Endothelial cell of umbilical vein (primary cell): ENCODE measurements around the gene USP16.

Experiments used
- CTCF ChIP-seq, 2 donors: IDR thresholded peaks; 1 replicate in 1 of 2; 2 replicates in 1 of 2; pipeline ENCODE4 v1.5.1; 2011; ENCODE audit warnings: low read length in 2 of 2, mild to moderate bottlenecking in 2 of 2, moderate library complexity in 2 of 2, control low read depth in 1 of 2, inconsistent platforms in 1 of 2, low read depth in 1 of 2; ENCODE audit not compliant: insufficient read depth in 1 of 2; ENCODE audit errors: extremely low read depth in 1 of 2
- EZH2 ChIP-seq: IDR thresholded peaks from 2 replicates; pipeline ENCODE4 v1.6.1; 2012; ENCODE audit warnings: borderline replicate concordance, low read depth, mild to moderate bottlenecking, moderate library complexity, low read length, inconsistent platforms; ENCODE audit not compliant: severe bottlenecking
- FOS ChIP-seq: IDR thresholded peaks from 2 replicates; pipeline ENCODE4 v1.6.1; 2011; ENCODE audit warnings: mild to moderate bottlenecking, low read length, moderate library complexity, borderline replicate concordance; ENCODE audit not compliant: insufficient read depth
- GATA2 ChIP-seq: IDR thresholded peaks from 2 replicates; pipeline ENCODE4 v1.7.0; 2011; ENCODE audit warnings: low read depth, mild to moderate bottlenecking, moderate library complexity, mixed read lengths, low read length; ENCODE audit not compliant: insufficient read length, insufficient read depth
- JUN ChIP-seq: IDR thresholded peaks from 2 replicates; pipeline ENCODE4 v1.6.1; 2011; ENCODE audit warnings: borderline replicate concordance, low read depth; ENCODE audit not compliant: insufficient read length, insufficient read depth
- MAX ChIP-seq: IDR thresholded peaks from 2 replicates; pipeline ENCODE4 v1.6.1; 2011; ENCODE audit not compliant: insufficient read depth, insufficient read length
- MYC ChIP-seq: IDR thresholded peaks from one replicate; pipeline ENCODE4 v1.6.1; 2011; ENCODE audit warnings: mild to moderate bottlenecking, low read depth, low read length
- POLR2A ChIP-seq: IDR thresholded peaks from 2 replicates; pipeline ENCODE4 v1.6.1; 2012; ENCODE audit warnings: low read depth, mild to moderate bottlenecking, control low read depth, low read length
- POLR2AphosphoS5 ChIP-seq: IDR thresholded peaks from 2 replicates; pipeline ENCODE4 v1.6.1; 2012; ENCODE audit warnings: low read depth, mild to moderate bottlenecking, control low read depth, low read length, moderate library complexity; ENCODE audit not compliant: insufficient read depth

GRCh38 chr21:29034678-29035077 is 10.2 kb downstream of the USP16 start:
- no peak for TF ChIP-seq CTCF (IDR thresholded peaks at IDR 0.05; ENCODE audit: extremely low read depth in 1 of 2, insufficient read depth in 1 of 2, low read depth in 1 of 2, low read length in 2 of 2)
- TF ChIP-seq EZH2: no peak
- TF ChIP-seq GATA2: no peak
- no peak for TF ChIP-seq POLR2A
- no peak for TF ChIP-seq MAX
- no peak for TF ChIP-seq POLR2AphosphoS5
- TF ChIP-seq FOS: no peak
- TF ChIP-seq MYC: no peak
- no peak for TF ChIP-seq JUN
